Small intestine (tissue), 7 donors: ENCODE data around the gene SLC6A12. TPM values are rescaled to one million over a fixed set of nuclear protein-coding genes. Genes with fewer than 3 reads are reported as not detected.

ENCODE experiments used
- DNase-seq, 2 donors: peaks; one replicate each; pipeline versions ENCODE4 v3.0.0 to v3.0.0-alpha.2; 2013
- FAIRE-seq: peaks from 2 replicates; lab custom pipeline; 2012; peaks lifted over from hg19 to GRCh38; lab: Jason Lieb, UNC
- H3K27ac ChIP-seq, 3 donors: one replicate each; pipeline ENCODE4 v1.5.1; 2013; ENCODE audit warnings: low read length in 2 of 3, mild to moderate bottlenecking in 2 of 3, control low read depth in 1 of 3, inconsistent platforms in 1 of 3, low read depth in 1 of 3, moderate library complexity in 1 of 3
- H3K27me3 ChIP-seq, 3 donors: one replicate each; pipeline ENCODE4 v1.6.1; 2013; ENCODE audit warnings: low read length in 3 of 3, inconsistent platforms in 1 of 3; ENCODE audit not compliant: control insufficient read depth in 3 of 3, insufficient read depth in 3 of 3
- H3K36me3 ChIP-seq, 3 donors: one replicate each; pipeline ENCODE4 v1.6.1; 2013; ENCODE audit warnings: low read length in 3 of 3, inconsistent platforms in 1 of 3, low read depth in 1 of 3, mild to moderate bottlenecking in 1 of 3, moderate library complexity in 1 of 3; ENCODE audit not compliant: control insufficient read depth in 3 of 3, insufficient read depth in 2 of 3
- H3K4me1 ChIP-seq, 3 donors: one replicate each; pipeline ENCODE4 v1.6.1; 2013; ENCODE audit warnings: low read length in 2 of 3, inconsistent platforms in 1 of 3, low read depth in 1 of 3, mild to moderate bottlenecking in 1 of 3, moderate library complexity in 1 of 3; ENCODE audit not compliant: control insufficient read depth in 3 of 3, insufficient read depth in 2 of 3
- H3K4me3 ChIP-seq, 3 donors: one replicate each; pipeline ENCODE4 v1.5.1; 2013; ENCODE audit warnings: low read length in 3 of 3, control low read depth in 1 of 3, inconsistent platforms in 1 of 3, low read depth in 1 of 3, mild to moderate bottlenecking in 1 of 3, moderate library complexity in 1 of 3
- H3K9me3 ChIP-seq, 2 donors: one replicate each; pipeline ENCODE4 v1.6.1; 2013; ENCODE audit warnings: low read depth in 1 of 2, low read length in 1 of 2; ENCODE audit not compliant: control insufficient read depth in 2 of 2, insufficient read depth in 1 of 2
- WGBS, 3 donors: extraction: QIAGEN DNeasy Blood & Tissue Kit; methylation state at CpG; one replicate each; pipeline ENCODE4 v1.1.7; 2013; 5-methylcytosine and 5-hydroxymethylcytosine counted together
- polyA plus RNA-seq, 4 donors: library from polyadenylated mRNA; stranded (reverse) in 3 of 4; unstranded in 1 of 4; fragments of 200-250 nt in 3 of 4; fragments of 120-200 nt in 1 of 4; gene quantifications; one replicate each; pipeline versions ENCODE4 v1.2.1 to v1.2.3, GENCODE V29; 2013
- donor health status: healthy with polysubstance abuse.
- donor health status: control.
- donor health status: control.
- donor health status: Bipolar disorder and iron deficiency.
- donor health status: healthy.

The SLC6A12 gene
- polyA plus RNA-seq, 4 donors, result 0.06 to 9.4 (median 1.7) TPM

GRCh38 chr12:195951-196350 is 18.0 kb downstream of the SLC6A12 start:
- peaks cover 0 to 5% of the 10 kb centered on the region in 2 donors for H3K9me3 ChIP-seq
- FAIRE-seq, result no peak
- no peak overlapping the region for H3K4me3 ChIP-seq
- H3K27me3 ChIP-seq, result peaks cover 0 to 18% (median 4%) of the 10 kb centered on the region in 3 donors
- H3K36me3 ChIP-seq, result no peaks in the 10 kb centered on the region
- DNase-seq, result no peak
- no peak overlapping the region for H3K27ac ChIP-seq
- no peaks in the 10 kb centered on the region for H3K4me1 ChIP-seq
- WGBS, 3 donors, result 85 to 89% (median 87%) methylated on average over 13 to 15 of the region's 15 CpGs

GRCh38 chr12:195156-195555 is 18.8 kb downstream of the SLC6A12 start:
- Histone ChIP-seq H3K4me3 (no peak overlapping the region), H3K36me3 (no peaks in the 10 kb centered on the region), H3K27ac (no peak overlapping the region), H3K4me1 (no peaks in the 10 kb centered on the region), H3K9me3 (peaks cover 0 to 5% of the 10 kb centered on the region in 2 donors), H3K27me3 (peaks cover 0 to 17% (median 4%) of the 10 kb centered on the region in 3 donors)
- DNase-seq (no peak), FAIRE-seq (no peak)
- 71 to 75% (median 74%) methylated on average over 5 of the region's 5 CpGs for WGBS, 3 donors

- DNase-seq (no peak), FAIRE-seq (no peak)
- H3K4me3 ChIP-seq, result no peak overlapping the region
- peaks cover 0 to 5% of the 10 kb centered on the region in 2 donors for H3K9me3 ChIP-seq
- 76 to 85% (median 81%) methylated on average over 7 of the region's 7 CpGs for WGBS, 3 donors
- no peak overlapping the region for H3K27ac ChIP-seq
- peaks cover 0 to 13% (median 3%) of the 10 kb centered on the region in 3 donors for H3K27me3 ChIP-seq
- H3K36me3 ChIP-seq, result no peaks in the 10 kb centered on the region
- H3K4me1 ChIP-seq, result peaks cover 0 to 3% (median 0%) of the 10 kb centered on the region in 3 donors
Observed at GRCh38 chr12:194276-194675, 19.7 kb downstream of the SLC6A12 start.

GRCh38 chr12:193261-193660 is 20.7 kb downstream of the SLC6A12 start:
- H3K9me3 ChIP-seq, result peaks cover 0 to 5% of the 10 kb centered on the region in 2 donors

GRCh38 chr12:191541-191940 is 22.4 kb downstream of the SLC6A12 start:
- Histone ChIP-seq H3K4me3 (no peak overlapping the region), H3K9me3 (peaks cover 0 to 5% of the 10 kb centered on the region in 2 donors), H3K36me3 (no peaks in the 10 kb centered on the region), H3K4me1 (peaks cover 0 to 5% (median 0%) of the 10 kb centered on the region in 3 donors), H3K27ac (no peak overlapping the region), H3K27me3 (peaks cover 0 to 5% (median 2%) of the 10 kb centered on the region in 3 donors)
- WGBS, 3 donors, result 77 to 85% (median 80%) methylated on average over 3 of the region's 3 CpGs
- DNase-seq (no peak), FAIRE-seq (no peak)

More at GRCh38 chr12:193261-193660, 20.7 kb downstream of the SLC6A12 start:
- Histone ChIP-seq H3K4me3 (no peak overlapping the region), H3K36me3 (no peaks in the 10 kb centered on the region), H3K4me1 (peaks cover 0 to 5% (median 0%) of the 10 kb centered on the region in 3 donors), H3K27me3 (peaks cover 0 to 8% (median 2%) of the 10 kb centered on the region in 3 donors), H3K27ac (no peak overlapping the region)
- DNase-seq (no peak), FAIRE-seq (no peak)
- 51 to 62% (median 53%) methylated on average over 10 of the region's 10 CpGs for WGBS, 3 donors

- Histone ChIP-seq H3K36me3 (no peaks in the 10 kb centered on the region), H3K4me1 (peaks cover 0 to 5% (median 0%) of the 10 kb centered on the region in 3 donors), H3K4me3 (no peak overlapping the region), H3K27ac (no peak overlapping the region), H3K27me3 (peaks cover 0 to 5% (median 0%) of the 10 kb centered on the region in 3 donors), H3K9me3 (peaks cover 0 to 5% of the 10 kb centered on the region in 2 donors)
- FAIRE-seq (no peak), DNase-seq (no peak)
- WGBS, 3 donors, result 64 to 84% (median 80%) methylated on average over 8 of the region's 8 CpGs
Observed at GRCh38 chr12:190881-191280, 23.1 kb downstream of the SLC6A12 start.

- FAIRE-seq, result no peak
- DNase-seq, result no peak
- no peaks in the 10 kb centered on the region for H3K36me3 ChIP-seq
- 67 to 73% (median 70%) methylated on average over 6 of the region's 6 CpGs for WGBS, 3 donors
- H3K4me1 ChIP-seq, result peaks cover 0 to 5% (median 0%) of the 10 kb centered on the region in 3 donors
- H3K9me3 ChIP-seq, result peaks cover 0 to 5% of the 10 kb centered on the region in 2 donors
- H3K27me3 ChIP-seq, result peaks cover 0 to 5% (median 0%) of the 10 kb centered on the region in 3 donors
- H3K4me3 ChIP-seq, result no peak overlapping the region
- no peak overlapping the region for H3K27ac ChIP-seq
Observed at GRCh38 chr12:189622-189962, 24.4 kb downstream of the SLC6A12 start.

GRCh38 chr12:188910-189621 is 24.9 kb downstream of the SLC6A12 start:
- Histone ChIP-seq H3K4me3 (peak overlapping the region in 2 of 3 donors; percentile 44 to 46), H3K9me3 (peaks cover 0 to 5% of the 10 kb centered on the region in 2 donors), H3K27me3 (peaks cover 0 to 5% (median 0%) of the 10 kb centered on the region in 3 donors), H3K36me3 (no peaks in the 10 kb centered on the region), H3K27ac (no peak overlapping the region), H3K4me1 (peaks cover 0 to 5% (median 0%) of the 10 kb centered on the region in 3 donors)
- 9 to 11% (median 9%) methylated on average over 32 to 52 of the region's 52 CpGs for whole genome bisulfite sequencing, 3 donors
- DNase-seq (peak; percentile 48 to 85), FAIRE-seq (no peak)
